ENCODE data around the gene EFNB3. TPM values are rescaled to one million over a fixed set of nuclear protein-coding genes. Genes with fewer than 3 reads are reported as not detected.

Gene EFNB3
- polyA plus RNA-seq, 2 donors, result 0.67 to 1.3 TPM

GRCh38 chr17:7707858-7708750 is 3.1 kb downstream of the EFNB3 start:
- H3K27ac ChIP-seq (ENCODE audit: low read depth in 2 of 2, low read length in 1 of 2), result no peak overlapping the region
- no peaks in the 10 kb centered on the region for H3K9me3 ChIP-seq (ENCODE audit: control insufficient read depth in 2 of 2, insufficient read depth in 1 of 2, low read depth in 1 of 2, low read length in 1 of 2)
- H3K4me1 ChIP-seq (ENCODE audit: control insufficient read depth in 2 of 2, insufficient read depth in 2 of 2, low read length in 1 of 2), result peaks cover 2 to 9% of the 10 kb centered on the region in 2 donors
- H3K4me3 ChIP-seq (ENCODE audit: low read depth in 1 of 2, low read length in 2 of 2), result no peak overlapping the region
- no peaks in the 10 kb centered on the region for H3K36me3 ChIP-seq (ENCODE audit: control insufficient read depth in 2 of 2, insufficient read depth in 2 of 2, low read length in 1 of 2)
- H3K27me3 ChIP-seq (ENCODE audit: control insufficient read depth in 1 of 2, insufficient read depth in 2 of 2, low read length in 2 of 2), result peaks cover 0 to 5% of the 10 kb centered on the region in 2 donors
- whole genome bisulfite sequencing, 2 donors, result 81 to 88% methylated on average over 22 of the region's 22 CpGs

GRCh38 chr17:7709031-7709430 is 4.0 kb downstream of the EFNB3 start:
- Histone ChIP-seq H3K36me3 (ENCODE audit: control insufficient read depth in 2 of 2, insufficient read depth in 2 of 2, low read length in 1 of 2) (no peaks in the 10 kb centered on the region), H3K4me3 (ENCODE audit: low read depth in 1 of 2, low read length in 2 of 2) (no peak overlapping the region), H3K27ac (ENCODE audit: low read depth in 2 of 2, low read length in 1 of 2) (no peak overlapping the region), H3K9me3 (ENCODE audit: control insufficient read depth in 2 of 2, insufficient read depth in 1 of 2, low read depth in 1 of 2, low read length in 1 of 2) (no peaks in the 10 kb centered on the region), H3K4me1 (ENCODE audit: control insufficient read depth in 2 of 2, insufficient read depth in 2 of 2, low read length in 1 of 2) (peaks cover 2 to 9% of the 10 kb centered on the region in 2 donors), H3K27me3 (ENCODE audit: control insufficient read depth in 1 of 2, insufficient read depth in 2 of 2, low read length in 2 of 2) (peaks cover 0 to 5% of the 10 kb centered on the region in 2 donors)
- 87 to 88% methylated on average over 11 of the region's 11 CpGs for WGBS, 2 donors

- no peaks in the 10 kb centered on the region for H3K36me3 ChIP-seq (ENCODE audit: control insufficient read depth in 2 of 2, insufficient read depth in 2 of 2, low read length in 1 of 2)
- H3K9me3 ChIP-seq (ENCODE audit: control insufficient read depth in 2 of 2, insufficient read depth in 1 of 2, low read depth in 1 of 2, low read length in 1 of 2), result no peaks in the 10 kb centered on the region
- H3K4me3 ChIP-seq (ENCODE audit: low read depth in 1 of 2, low read length in 2 of 2), result no peak overlapping the region
- peaks cover 0 to 3% of the 10 kb centered on the region in 2 donors for H3K27me3 ChIP-seq (ENCODE audit: control insufficient read depth in 1 of 2, insufficient read depth in 2 of 2, low read length in 2 of 2)
- H3K27ac ChIP-seq (ENCODE audit: low read depth in 2 of 2, low read length in 1 of 2), result no peak overlapping the region
- peaks cover 1 to 2% of the 10 kb centered on the region in 2 donors for H3K4me1 ChIP-seq (ENCODE audit: control insufficient read depth in 2 of 2, insufficient read depth in 2 of 2, low read length in 1 of 2)
- 77 to 86% methylated on average over 7 of the region's 7 CpGs for WGBS, 2 donors
Observed at GRCh38 chr17:7710301-7710700, 5.3 kb downstream of the EFNB3 start.

- peaks cover 0 to 3% of the 10 kb centered on the region in 2 donors for H3K4me1 ChIP-seq (ENCODE audit: control insufficient read depth in 2 of 2, insufficient read depth in 2 of 2, low read length in 1 of 2)
- H3K4me3 ChIP-seq (ENCODE audit: low read depth in 1 of 2, low read length in 2 of 2), result no peak overlapping the region
- no peaks in the 10 kb centered on the region for H3K9me3 ChIP-seq (ENCODE audit: control insufficient read depth in 2 of 2, insufficient read depth in 1 of 2, low read depth in 1 of 2, low read length in 1 of 2)
- H3K27me3 ChIP-seq (ENCODE audit: control insufficient read depth in 1 of 2, insufficient read depth in 2 of 2, low read length in 2 of 2), result no peaks in the 10 kb centered on the region
- WGBS, 2 donors, result 84 to 87% methylated on average over 7 of the region's 7 CpGs
- no peaks in the 10 kb centered on the region for H3K36me3 ChIP-seq (ENCODE audit: control insufficient read depth in 2 of 2, insufficient read depth in 2 of 2, low read length in 1 of 2)
- no peak overlapping the region for H3K27ac ChIP-seq (ENCODE audit: low read depth in 2 of 2, low read length in 1 of 2)
Observed at GRCh38 chr17:7711051-7711755, 6.2 kb downstream of the EFNB3 start.

GRCh38 chr17:7712111-7712771 is 7.2 kb downstream of the EFNB3 start:
- no peaks in the 10 kb centered on the region for H3K36me3 ChIP-seq (ENCODE audit: control insufficient read depth in 2 of 2, insufficient read depth in 2 of 2, low read length in 1 of 2)
- WGBS, 2 donors, result 20 to 22% methylated on average over 19 of the region's 19 CpGs
- H3K27me3 ChIP-seq (ENCODE audit: control insufficient read depth in 1 of 2, insufficient read depth in 2 of 2, low read length in 2 of 2), result no peaks in the 10 kb centered on the region
- no peak overlapping the region for H3K27ac ChIP-seq (ENCODE audit: low read depth in 2 of 2, low read length in 1 of 2)
- no peak overlapping the region for H3K4me3 ChIP-seq (ENCODE audit: low read depth in 1 of 2, low read length in 2 of 2)
- no peaks in the 10 kb centered on the region for H3K9me3 ChIP-seq (ENCODE audit: control insufficient read depth in 2 of 2, insufficient read depth in 1 of 2, low read depth in 1 of 2, low read length in 1 of 2)
- peaks cover 0 to 9% of the 10 kb centered on the region in 2 donors for H3K4me1 ChIP-seq (ENCODE audit: control insufficient read depth in 2 of 2, insufficient read depth in 2 of 2, low read length in 1 of 2)

- H3K27ac ChIP-seq (ENCODE audit: low read depth in 2 of 2, low read length in 1 of 2), result no peak overlapping the region
- no peaks in the 10 kb centered on the region for H3K36me3 ChIP-seq (ENCODE audit: control insufficient read depth in 2 of 2, insufficient read depth in 2 of 2, low read length in 1 of 2)
- H3K4me3 ChIP-seq (ENCODE audit: low read depth in 1 of 2, low read length in 2 of 2), result no peak overlapping the region
- H3K27me3 ChIP-seq (ENCODE audit: control insufficient read depth in 1 of 2, insufficient read depth in 2 of 2, low read length in 2 of 2), result no peaks in the 10 kb centered on the region
- H3K4me1 ChIP-seq (ENCODE audit: control insufficient read depth in 2 of 2, insufficient read depth in 2 of 2, low read length in 1 of 2), result peaks cover 0 to 14% of the 10 kb centered on the region in 2 donors
- no peaks in the 10 kb centered on the region for H3K9me3 ChIP-seq (ENCODE audit: control insufficient read depth in 2 of 2, insufficient read depth in 1 of 2, low read depth in 1 of 2, low read length in 1 of 2)
- 35 to 37% methylated on average over 9 of the region's 9 CpGs for WGBS, 2 donors
Observed at GRCh38 chr17:7713782-7714181, 8.8 kb downstream of the EFNB3 start.

- 60 to 71% methylated on average over 10 of the region's 10 CpGs for WGBS, 2 donors
Observed at GRCh38 chr17:7714721-7715594, 10.0 kb downstream of the EFNB3 start.

GRCh38 chr17:7715936-7716886 is 11.2 kb downstream of the EFNB3 start:
- Histone ChIP-seq H3K27me3 (ENCODE audit: control insufficient read depth in 1 of 2, insufficient read depth in 2 of 2, low read length in 2 of 2) (no peaks in the 10 kb centered on the region), H3K9me3 (ENCODE audit: control insufficient read depth in 2 of 2, insufficient read depth in 1 of 2, low read depth in 1 of 2, low read length in 1 of 2) (no peaks in the 10 kb centered on the region), H3K4me1 (ENCODE audit: control insufficient read depth in 2 of 2, insufficient read depth in 2 of 2, low read length in 1 of 2) (peaks cover 0 to 12% of the 10 kb centered on the region in 2 donors), H3K27ac (ENCODE audit: low read depth in 2 of 2, low read length in 1 of 2) (peak overlapping the region in 1 of 2 donors; percentile 26), H3K4me3 (ENCODE audit: low read depth in 1 of 2, low read length in 2 of 2) (peak overlapping the region; percentile 54 to 62), H3K36me3 (ENCODE audit: control insufficient read depth in 2 of 2, insufficient read depth in 2 of 2, low read length in 1 of 2) (no peaks in the 10 kb centered on the region)
- WGBS, 2 donors, result 36 to 37% methylated on average over 20 of the region's 20 CpGs

More at GRCh38 chr17:7714721-7715594, 10.0 kb downstream of the EFNB3 start:
- Histone ChIP-seq H3K36me3 (ENCODE audit: control insufficient read depth in 2 of 2, insufficient read depth in 2 of 2, low read length in 1 of 2) (no peaks in the 10 kb centered on the region), H3K4me3 (ENCODE audit: low read depth in 1 of 2, low read length in 2 of 2) (no peak overlapping the region), H3K27me3 (ENCODE audit: control insufficient read depth in 1 of 2, insufficient read depth in 2 of 2, low read length in 2 of 2) (no peaks in the 10 kb centered on the region), H3K9me3 (ENCODE audit: control insufficient read depth in 2 of 2, insufficient read depth in 1 of 2, low read depth in 1 of 2, low read length in 1 of 2) (no peaks in the 10 kb centered on the region), H3K27ac (ENCODE audit: low read depth in 2 of 2, low read length in 1 of 2) (no peak overlapping the region), H3K4me1 (ENCODE audit: control insufficient read depth in 2 of 2, insufficient read depth in 2 of 2, low read length in 1 of 2) (peaks cover 0 to 14% of the 10 kb centered on the region in 2 donors)
